ENCODE data around the gene TNFRSF18.

DNA sequence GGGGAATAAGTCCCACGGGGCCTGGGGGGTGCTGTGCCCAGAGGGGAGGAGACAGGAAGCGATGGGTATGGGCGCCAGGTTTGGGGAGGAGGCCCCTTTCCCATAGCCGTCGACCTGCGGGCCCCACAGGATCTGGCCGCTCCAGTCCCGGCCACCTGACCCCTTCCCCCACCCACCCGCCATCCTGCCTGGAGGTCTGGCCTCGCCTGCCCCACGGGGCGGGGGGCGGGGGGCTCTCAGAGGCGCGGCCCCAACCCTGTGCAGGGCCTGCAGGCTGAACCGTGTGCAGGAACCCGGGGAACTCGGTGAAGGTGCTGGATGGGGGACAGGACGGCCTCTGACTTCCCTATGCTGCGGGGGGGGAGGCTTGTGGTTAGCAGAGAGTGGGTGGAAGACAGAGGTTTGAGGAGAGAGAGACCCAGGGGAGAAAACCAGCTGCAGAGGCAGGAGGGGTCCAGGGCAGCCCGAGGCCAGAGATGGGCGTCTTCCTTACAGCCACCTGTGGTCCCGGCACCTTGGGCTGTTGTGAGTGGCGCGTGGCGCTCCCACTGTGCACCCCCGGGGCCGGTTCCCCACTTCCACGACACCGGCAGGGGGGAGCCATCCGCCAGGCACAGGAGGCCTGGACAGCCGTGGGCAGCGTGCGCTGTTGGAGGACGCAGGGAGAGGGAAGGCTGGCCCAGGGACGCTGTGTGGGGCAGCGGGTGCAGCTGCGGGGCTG, 2.5 kb upstream of the TNFRSF18 start:
- TF ChIP-seq, protein P1, sequence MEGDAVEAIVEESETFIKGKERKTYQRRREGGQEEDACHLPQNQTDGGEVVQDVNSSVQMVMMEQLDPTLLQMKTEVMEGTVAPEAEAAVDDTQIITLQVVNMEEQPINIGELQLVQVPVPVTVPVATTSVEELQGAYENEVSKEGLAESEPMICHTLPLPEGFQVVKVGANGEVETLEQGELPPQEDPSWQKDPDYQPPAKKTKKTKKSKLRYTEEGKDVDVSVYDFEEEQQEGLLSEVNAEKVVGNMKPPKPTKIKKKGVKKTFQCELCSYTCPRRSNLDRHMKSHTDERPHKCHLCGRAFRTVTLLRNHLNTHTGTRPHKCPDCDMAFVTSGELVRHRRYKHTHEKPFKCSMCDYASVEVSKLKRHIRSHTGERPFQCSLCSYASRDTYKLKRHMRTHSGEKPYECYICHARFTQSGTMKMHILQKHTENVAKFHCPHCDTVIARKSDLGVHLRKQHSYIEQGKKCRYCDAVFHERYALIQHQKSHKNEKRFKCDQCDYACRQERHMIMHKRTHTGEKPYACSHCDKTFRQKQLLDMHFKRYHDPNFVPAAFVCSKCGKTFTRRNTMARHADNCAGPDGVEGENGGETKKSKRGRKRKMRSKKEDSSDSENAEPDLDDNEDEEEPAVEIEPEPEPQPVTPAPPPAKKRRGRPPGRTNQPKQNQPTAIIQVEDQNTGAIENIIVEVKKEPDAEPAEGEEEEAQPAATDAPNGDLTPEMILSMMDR (IDR thresholded peaks at IDR 0.05; ENCODE audit: low read depth, low read length, poor library complexity, severe bottlenecking): no peak
- 0 out of 2 replicates have a peak, but pooled peaks have one; percentile 9 for TF ChIP-seq EZH2phosphoT487 (IDR thresholded peaks at IDR 0.05; ENCODE audit: borderline replicate concordance, low read length)

Data from DOHH2 (cell line).